Transverse colon (tissue), 4 donors: ENCODE results near the gene CCDC61. TPM values are rescaled to one million over a fixed set of nuclear protein-coding genes. Genes with fewer than 3 reads are reported as not detected.

Experiments used
- DNase-seq: peaks from one replicate; pipeline ENCODE4 v3.0.0-alpha.2; 2019
- H3K27ac ChIP-seq, 4 donors: fragments of 200-600 bp; sonication (generic); 2 replicates each; pipeline ENCODE4 v1.5.1; 2016 to 2018; ENCODE audit warnings: inconsistent platforms in 4 of 4
- H3K27me3 ChIP-seq: fragments of 200-600 bp; sonication (generic); 2 replicates; pipeline ENCODE4 v1.5.1; 2017; ENCODE audit warnings: inconsistent platforms
- H3K36me3 ChIP-seq, 4 donors: fragments of 200-600 bp; sonication (generic); 2 replicates each; pipeline ENCODE4 v1.5.1; 2017 to 2019; ENCODE audit warnings: inconsistent platforms in 4 of 4
- H3K4me1 ChIP-seq, 4 donors: fragments of 200-600 bp; sonication (generic); 2 replicates each; pipeline ENCODE4 v1.5.1; 2017 to 2020; ENCODE audit warnings: inconsistent platforms in 4 of 4
- H3K4me3 ChIP-seq, 4 donors: fragments of 200-600 bp; sonication (generic); 1 replicate in 1 of 4; 2 replicates in 3 of 4; pipeline versions ENCODE4 v1.5.1 to v1.6.1; 2017 to 2019; ENCODE audit warnings: inconsistent platforms in 4 of 4
- H3K9me3 ChIP-seq, 2 donors: fragments of 200-600 bp; sonication (generic); 2 replicates each; pipeline ENCODE4 v1.5.1; 2017 to 2019; ENCODE audit warnings: inconsistent platforms in 2 of 2
- EP300 ChIP-seq: sonication (generic); formaldehyde crosslinking; IDR thresholded peaks from one replicate; pipeline ENCODE4 v1.6.1; 2017; ENCODE audit warnings: antibody characterized with exemption, low read depth
- POLR2A ChIP-seq: fragments of 450-650 bp; IDR thresholded peaks from one replicate; pipeline ENCODE4 v1.6.1; 2016; ENCODE audit warnings: antibody characterized with exemption, mild to moderate bottlenecking, moderate library complexity
- POLR2AphosphoS5 ChIP-seq, 3 donors: sonication (generic); formaldehyde crosslinking; IDR thresholded peaks; one replicate each; pipeline ENCODE4 v1.6.1; 2016; ENCODE audit warnings: antibody characterized with exemption in 3 of 3
- WGBS, 2 donors: methylation state at CpG; one replicate each; pipeline ENCODE4 v1.1.5; 2018; ENCODE audit warnings: low coverage in 1 of 2; 5-methylcytosine and 5-hydroxymethylcytosine counted together
- in situ Hi-C, 4 donors: fragments of 200-750 bp; cut with MboI; loops; one replicate each; pipeline versions ENCODE4 v1.15.0 to v1.15.1; 2017; ENCODE audit warnings: low sequenced_read_pairs in 3 of 4, low pct_ligation_motif_present in 1 of 4, low pct_unique_long_range_greater_than_20kb in 1 of 4
- intact Hi-C: fragments of 100-400 bp; cut with DNase I; formaldehyde crosslinking; loops from one replicate; pipeline ENCODE4 v1.15.1; 2023; ENCODE audit warnings: low total_unique reads
- total RNA-seq, 4 donors: library from RNA; depleted of rRNA; stranded (reverse); fragments of >200 nt; gene quantifications; one replicate each; pipeline ENCODE4 v1.1.0, GENCODE V29; 2016
- TF ChIP-seq, protein P1 (sequence below), 5 experiments: fragments of 200-600 bp in 3 of 5; fragments of 450-650 bp in 2 of 5; sonication (generic) in 3 of 5; IDR thresholded peaks; 1 replicate in 2 of 5; 2 replicates in 3 of 5; pipeline ENCODE4 v1.5.1; 2016 to 2017; ENCODE audit warnings: antibody characterized with exemption in 5 of 5, inconsistent platforms in 3 of 5, mild to moderate bottlenecking in 2 of 5, moderate library complexity in 1 of 5

The CCDC61 gene, protein sequence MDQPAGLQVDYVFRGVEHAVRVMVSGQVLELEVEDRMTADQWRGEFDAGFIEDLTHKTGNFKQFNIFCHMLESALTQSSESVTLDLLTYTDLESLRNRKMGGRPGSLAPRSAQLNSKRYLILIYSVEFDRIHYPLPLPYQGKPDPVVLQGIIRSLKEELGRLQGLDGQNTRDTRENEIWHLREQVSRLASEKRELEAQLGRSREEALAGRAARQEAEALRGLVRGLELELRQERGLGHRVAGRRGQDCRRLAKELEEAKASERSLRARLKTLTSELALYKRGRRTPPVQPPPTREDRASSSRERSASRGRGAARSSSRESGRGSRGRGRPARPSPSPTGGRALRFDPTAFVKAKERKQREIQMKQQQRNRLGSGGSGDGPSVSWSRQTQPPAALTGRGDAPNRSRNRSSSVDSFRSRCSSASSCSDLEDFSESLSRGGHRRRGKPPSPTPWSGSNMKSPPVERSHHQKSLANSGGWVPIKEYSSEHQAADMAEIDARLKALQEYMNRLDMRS
- total RNA-seq = 10 to 100 TPM in 2 of 4 donors, 1 to 10 TPM in 2; 7.8 to 18.7 (median 10.6) TPM

DNA sequence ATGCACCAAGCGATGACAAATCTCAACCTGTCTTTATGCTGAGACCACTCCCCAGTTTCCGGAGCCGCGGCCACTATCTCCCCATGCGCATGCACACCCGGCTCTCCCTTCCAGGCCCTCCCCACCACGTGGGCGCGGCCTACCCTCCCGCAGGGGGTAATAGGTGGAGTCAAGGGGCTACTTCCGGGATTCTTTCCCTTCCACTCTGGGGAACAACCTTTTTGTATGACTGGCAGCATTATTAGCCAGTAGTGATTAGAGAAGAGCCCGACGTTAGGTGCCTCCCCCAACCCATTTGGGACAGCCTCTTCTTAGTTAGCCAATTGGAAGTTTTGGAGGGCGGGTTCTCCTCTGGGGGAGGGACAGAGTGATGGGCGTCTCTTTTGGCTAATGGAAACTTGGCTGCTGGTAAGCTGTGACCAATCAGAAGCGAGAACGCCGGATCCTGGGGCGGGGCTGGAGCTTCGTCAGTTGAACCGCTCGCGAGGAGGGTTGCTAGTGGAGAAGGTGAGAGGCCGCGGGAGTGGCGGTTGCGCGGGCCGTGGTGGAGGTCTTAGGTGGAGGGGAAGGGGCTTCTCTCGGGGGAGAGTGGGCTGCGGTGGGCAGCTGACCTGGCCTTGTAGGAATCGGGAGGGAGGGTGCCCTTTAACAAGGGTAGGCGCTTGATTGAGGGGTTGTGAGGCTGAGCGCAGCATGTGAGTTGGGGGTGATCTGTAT lies at the start of gene CCDC61:
Gene CCDC61 (plus strand): TSS at position 470 of the 717 bp plus-strand sequence. CDS start 7,552 bp downstream, outside the sequence.
- peak; percentile 97 for DNase-seq
- Histone ChIP-seq H3K4me3 (peak within 1 kb of the TSS; percentile 61 to 96 (median 78)), H3K36me3 (no peaks in the 10 kb centered on the region), H3K27me3 (peaks cover 8% of the 10 kb centered on the region), H3K27ac (peak within 1 kb of the TSS; percentile 76 to 92 (median 85)), H3K9me3 (no peaks in the 10 kb centered on the region), H3K4me1 (peaks cover 9 to 14% (median 10%) of the 10 kb centered on the region in 4 donors)
- intact Hi-C loops = loop anchor here (5.0 kb wide), 1 partner anchor 912 kb away; no protein-coding TSS in a partner anchor
- WGBS, 2 donors = 0% methylated on average over 2 to 34 of the region's 34 CpGs
- in situ Hi-C loops = no loop called here
- TF ChIP-seq POLR2A (peak; percentile 93), POLR2AphosphoS5 (IDR thresholded peaks at IDR 0.05) (peak; percentile 84 to 90 (median 89)), EP300 (no peak)

- in situ Hi-C loops = no loop called here
- WGBS, 2 donors = 89% methylated on average over 1 of the region's 1 CpG; no CpG with 5 or more reads in 1 of the 2 donors
- Histone ChIP-seq H3K4me3 (no peak overlapping the region), H3K27me3 (peaks cover 32% of the 10 kb centered on the region), H3K9me3 (no peaks in the 10 kb centered on the region), H3K36me3 (no peaks in the 10 kb centered on the region), H3K4me1 (peaks cover 0 to 5% (median 0%) of the 10 kb centered on the region in 4 donors), H3K27ac (no peak overlapping the region)
- intact Hi-C loops = no loop called here
- TF ChIP-seq POLR2AphosphoS5 (IDR thresholded peaks at IDR 0.05) (no peak), EP300 (no peak)
- TF ChIP-seq, protein P1, sequence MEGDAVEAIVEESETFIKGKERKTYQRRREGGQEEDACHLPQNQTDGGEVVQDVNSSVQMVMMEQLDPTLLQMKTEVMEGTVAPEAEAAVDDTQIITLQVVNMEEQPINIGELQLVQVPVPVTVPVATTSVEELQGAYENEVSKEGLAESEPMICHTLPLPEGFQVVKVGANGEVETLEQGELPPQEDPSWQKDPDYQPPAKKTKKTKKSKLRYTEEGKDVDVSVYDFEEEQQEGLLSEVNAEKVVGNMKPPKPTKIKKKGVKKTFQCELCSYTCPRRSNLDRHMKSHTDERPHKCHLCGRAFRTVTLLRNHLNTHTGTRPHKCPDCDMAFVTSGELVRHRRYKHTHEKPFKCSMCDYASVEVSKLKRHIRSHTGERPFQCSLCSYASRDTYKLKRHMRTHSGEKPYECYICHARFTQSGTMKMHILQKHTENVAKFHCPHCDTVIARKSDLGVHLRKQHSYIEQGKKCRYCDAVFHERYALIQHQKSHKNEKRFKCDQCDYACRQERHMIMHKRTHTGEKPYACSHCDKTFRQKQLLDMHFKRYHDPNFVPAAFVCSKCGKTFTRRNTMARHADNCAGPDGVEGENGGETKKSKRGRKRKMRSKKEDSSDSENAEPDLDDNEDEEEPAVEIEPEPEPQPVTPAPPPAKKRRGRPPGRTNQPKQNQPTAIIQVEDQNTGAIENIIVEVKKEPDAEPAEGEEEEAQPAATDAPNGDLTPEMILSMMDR (IDR thresholded peaks at IDR 0.05) = no peak
- DNase-seq = no peak
Measured at GRCh38 chr19:45947926-45948325, 47.3 kb upstream of the CCDC61 start.

DNA sequence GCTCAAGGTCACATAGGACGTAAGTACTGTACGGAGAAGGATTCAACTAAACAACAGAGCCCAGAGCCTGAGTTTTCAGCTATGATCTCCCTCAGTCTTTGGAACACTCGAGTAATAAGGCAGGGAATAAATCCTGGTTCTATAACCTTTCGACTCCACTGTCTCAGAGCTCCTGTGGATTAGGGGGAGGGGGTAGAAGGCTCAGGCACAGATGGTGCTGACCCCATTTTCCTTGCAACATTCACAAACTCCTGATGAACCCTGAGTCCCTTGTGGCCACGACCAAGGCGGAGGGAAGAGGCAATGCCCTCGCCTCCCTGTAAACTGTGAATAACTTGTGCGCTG lies 43.0 kb upstream of the CCDC61 start:
- H3K4me3 ChIP-seq = no peak overlapping the region
- peaks cover 0 to 7% (median 0%) of the 10 kb centered on the region in 4 donors for H3K4me1 ChIP-seq
- H3K9me3 ChIP-seq = no peaks in the 10 kb centered on the region
- no peaks in the 10 kb centered on the region for H3K36me3 ChIP-seq
- TF ChIP-seq EP300 (no peak), POLR2A (no peak)
- TF ChIP-seq, protein P1 (IDR thresholded peaks at IDR 0.05) = no peak
- H3K27me3 ChIP-seq = peaks cover 46% of the 10 kb centered on the region
- H3K27ac ChIP-seq = no peak overlapping the region
- 45 to 73% methylated on average over 2 to 8 of the region's 8 CpGs for WGBS, 2 donors
- DNase-seq = no peak
- intact Hi-C loops (no loop called here), in situ Hi-C loops (no loop called here)

DNA sequence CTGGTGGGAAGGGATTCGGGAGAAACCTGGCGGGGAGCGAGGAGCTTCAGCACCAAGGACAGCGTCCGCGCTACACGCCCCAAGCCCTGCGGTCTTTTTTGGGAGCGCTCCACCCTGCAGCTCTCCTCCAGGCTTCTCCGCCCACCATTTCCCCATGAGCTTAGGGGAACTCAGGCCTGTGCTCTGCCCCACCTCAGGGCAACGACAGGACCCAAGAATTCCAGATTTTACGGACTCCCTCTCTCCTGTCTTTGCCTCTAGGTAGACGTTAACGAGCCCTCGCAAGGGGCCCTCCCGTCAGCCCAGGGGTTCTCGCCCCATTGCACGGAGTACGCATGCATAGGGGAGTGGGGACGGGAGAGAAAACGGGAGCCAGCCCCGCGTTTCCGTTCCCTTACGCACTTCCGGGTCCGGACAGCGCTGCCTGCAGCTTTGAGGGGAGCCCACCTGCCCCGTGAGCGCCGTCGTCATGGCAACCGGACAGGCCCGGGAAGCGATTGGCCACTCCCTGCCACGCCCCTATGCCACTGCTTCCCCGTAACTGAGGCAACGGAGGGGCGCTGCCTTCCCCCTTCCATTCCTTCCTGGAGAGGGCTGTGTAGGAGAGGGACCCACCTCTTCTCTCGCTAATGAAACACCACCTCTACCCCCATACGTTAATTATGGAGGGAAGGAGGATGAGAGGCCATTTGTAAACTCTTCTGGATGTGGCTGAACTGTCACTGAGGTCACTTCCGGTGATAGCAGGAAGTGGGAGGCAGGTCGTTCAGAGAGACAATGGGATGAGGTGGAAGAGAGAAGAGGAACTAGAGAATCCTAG lies 42.4 kb upstream of the CCDC61 start:
- peak overlapping the region in 1 of 4 donors; percentile 15 for H3K4me3 ChIP-seq
- intact Hi-C loops = no loop called here
- in situ Hi-C loops = no loop called here

More for the DNA sequence above, 42.4 kb upstream of the CCDC61 start:
- peak; percentile 24 for DNase-seq
- Histone ChIP-seq H3K9me3 (no peaks in the 10 kb centered on the region), H3K4me1 (peaks cover 0 to 7% (median 0%) of the 10 kb centered on the region in 4 donors), H3K36me3 (no peaks in the 10 kb centered on the region), H3K27ac (no peak overlapping the region), H3K27me3 (peaks cover 50% of the 10 kb centered on the region)
- TF ChIP-seq, protein P1 (IDR thresholded peaks at IDR 0.05) = no peak
- no peak for TF ChIP-seq POLR2A
- TF ChIP-seq POLR2AphosphoS5 (IDR thresholded peaks at IDR 0.05) = no peak
- TF ChIP-seq EP300 = no peak
- WGBS, 2 donors = 16% methylated on average over 40 of the region's 43 CpGs; no CpG with 5 or more reads in 1 of the 2 donors
